GM12801 (cell line): Measurements from ENCODE around the gene SUCLG2.

ENCODE experiments used
- CTCF ChIP-seq: IDR thresholded peaks from one replicate; pipeline ENCODE4 v1.5.1; 2011; ENCODE audit warnings: control low read depth; ENCODE audit not compliant: insufficient read length; ENCODE audit errors: extremely low read depth

The SUCLG2 gene

GRCh38 chr3:67688231-67688630 is 33.8 kb upstream of the SUCLG2 start:
- TF ChIP-seq CTCF: no peak

GRCh38 chr3:67686069-67686468 is 31.7 kb upstream of the SUCLG2 start:
- no peak for TF ChIP-seq CTCF

- no peak for TF ChIP-seq CTCF
These were observed 31.1 kb upstream of the SUCLG2 start for GRCh38 chr3:67685499-67685898.

GRCh38 chr3:67684211-67684610 is 29.8 kb upstream of the SUCLG2 start:
- TF ChIP-seq CTCF: no peak

- TF ChIP-seq CTCF: no peak
These were observed 29.1 kb upstream of the SUCLG2 start for GRCh38 chr3:67683522-67683921.

- TF ChIP-seq CTCF: no peak
These were observed 24.3 kb upstream of the SUCLG2 start for GRCh38 chr3:67678665-67679064.

GRCh38 chr3:67674055-67674454 is 19.6 kb upstream of the SUCLG2 start:
- TF ChIP-seq CTCF: no peak

- TF ChIP-seq CTCF: no peak
These were observed 8.3 kb upstream of the SUCLG2 start for GRCh38 chr3:67662733-67663132.
